OCI-LY1 (cell line): ENCODE results near the gene ACCSL.

ENCODE experiments used
- EZH2 ChIP-seq: fragments of 200-600 bp; sonication (generic), shearing (Covaris generic); IDR thresholded peaks from 2 replicates; pipeline ENCODE4 v1.8.0; 2017; ENCODE audit warnings: borderline replicate concordance, mixed run types, mild to moderate bottlenecking, antibody characterized with exemption, low read length, moderate library complexity, mixed read lengths
- TF ChIP-seq, protein P1 (sequence below): fragments of 200-600 bp; sonication (generic), shearing (Covaris generic); IDR thresholded peaks from 2 replicates; pipeline ENCODE4 v1.5.1; 2017; ENCODE audit warnings: mild to moderate bottlenecking, antibody characterized with exemption, low read length, moderate library complexity, mixed read lengths

DNA sequence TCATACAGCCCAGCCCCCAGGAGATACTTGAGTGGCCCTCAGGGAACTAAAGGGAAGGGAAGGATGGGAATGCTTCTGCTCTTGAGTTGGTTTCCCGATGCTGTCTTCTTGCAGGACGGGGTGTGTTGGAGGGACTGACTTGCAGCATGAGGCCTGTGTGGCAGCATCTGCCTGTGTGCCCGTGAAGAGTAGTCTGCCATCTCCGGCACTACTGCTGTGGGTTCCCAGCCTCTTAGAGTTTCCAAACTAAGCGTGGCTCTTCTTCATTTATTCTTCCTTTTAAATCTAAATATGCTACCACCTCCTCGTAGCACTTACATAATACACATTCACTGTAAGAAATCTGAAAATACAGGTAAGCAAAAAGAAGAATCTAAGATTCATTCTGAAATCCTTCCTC, 60.5 kb downstream of the ACCSL start:
- TF ChIP-seq, protein P1, sequence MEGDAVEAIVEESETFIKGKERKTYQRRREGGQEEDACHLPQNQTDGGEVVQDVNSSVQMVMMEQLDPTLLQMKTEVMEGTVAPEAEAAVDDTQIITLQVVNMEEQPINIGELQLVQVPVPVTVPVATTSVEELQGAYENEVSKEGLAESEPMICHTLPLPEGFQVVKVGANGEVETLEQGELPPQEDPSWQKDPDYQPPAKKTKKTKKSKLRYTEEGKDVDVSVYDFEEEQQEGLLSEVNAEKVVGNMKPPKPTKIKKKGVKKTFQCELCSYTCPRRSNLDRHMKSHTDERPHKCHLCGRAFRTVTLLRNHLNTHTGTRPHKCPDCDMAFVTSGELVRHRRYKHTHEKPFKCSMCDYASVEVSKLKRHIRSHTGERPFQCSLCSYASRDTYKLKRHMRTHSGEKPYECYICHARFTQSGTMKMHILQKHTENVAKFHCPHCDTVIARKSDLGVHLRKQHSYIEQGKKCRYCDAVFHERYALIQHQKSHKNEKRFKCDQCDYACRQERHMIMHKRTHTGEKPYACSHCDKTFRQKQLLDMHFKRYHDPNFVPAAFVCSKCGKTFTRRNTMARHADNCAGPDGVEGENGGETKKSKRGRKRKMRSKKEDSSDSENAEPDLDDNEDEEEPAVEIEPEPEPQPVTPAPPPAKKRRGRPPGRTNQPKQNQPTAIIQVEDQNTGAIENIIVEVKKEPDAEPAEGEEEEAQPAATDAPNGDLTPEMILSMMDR, result no peak
- no peak for TF ChIP-seq EZH2
